ENCODE measurements around the gene CCPG1.

The CCPG1 gene

GRCh38 chr15:55318588-55319494, 89.3 kb downstream of the CCPG1 start, which contains the start of the genes PIGB and PIGBOS1:
Gene PIGB, plus strand, starts transcription at chr15:55319222. Its CDS starts 29 bp downstream, at chr15:55319251.
Gene PIGBOS1, minus strand, starts transcription at chr15:55319123. Its CDS starts 1,331 bp downstream, at chr15:55317792.
- peak; percentile 65 for DNase-seq (ENCODE audit: low read depth)

Data from stimulated activated CD8-positive, alpha-beta memory T cell treated with anti-CD3 and anti-CD28 coated beads, Interleukin-4, amount 100 ng/mL, for 24 hours (primary cell).